DOHH2 (cell line): Measurements from ENCODE around the gene C1QTNF1.

Source experiments
- EZH2phosphoT487 ChIP-seq: fragments of 200-600 bp; sonication (generic); IDR thresholded peaks from 2 replicates; pipeline ENCODE4 v1.6.1; 2017; ENCODE audit warnings: borderline replicate concordance, mild to moderate bottlenecking, antibody characterized with exemption, low read length, moderate library complexity, mixed read lengths
- TF ChIP-seq, protein P1 (sequence below): fragments of 200-600 bp; sonication (generic); IDR thresholded peaks from one replicate; pipeline ENCODE4 v1.5.1; 2014; ENCODE audit warnings: antibody characterized with exemption, mild to moderate bottlenecking, low read depth, low read length; ENCODE audit not compliant: poor library complexity, severe bottlenecking

DNA sequence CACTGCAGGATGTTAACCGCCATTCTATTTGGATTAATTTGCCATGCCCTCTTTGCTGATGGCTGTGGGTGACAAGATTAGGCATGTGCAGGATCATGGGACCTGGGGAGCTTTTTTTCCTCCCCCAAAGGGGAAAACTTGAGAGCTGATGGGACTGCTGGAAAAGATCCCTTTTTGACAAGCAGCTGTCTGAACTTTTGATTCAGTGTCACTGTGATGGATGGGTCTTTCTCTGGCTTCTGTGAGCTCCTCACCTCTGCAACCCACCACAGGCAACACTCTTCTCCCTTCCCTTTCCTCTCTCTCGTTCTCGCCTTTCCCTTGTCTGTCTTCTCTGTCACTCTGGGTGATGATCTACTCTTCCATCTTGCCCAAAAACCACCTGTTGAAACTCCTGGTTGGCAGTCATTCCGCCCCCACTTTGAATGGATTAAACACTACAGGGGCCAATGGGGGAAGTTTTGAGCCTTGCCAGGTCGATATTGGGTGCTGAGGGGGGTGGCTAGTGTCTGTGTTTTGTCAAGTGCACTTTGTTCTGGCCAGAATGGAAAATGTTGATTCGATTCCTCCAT lies 11.3 kb upstream of the C1QTNF1 start:
- TF ChIP-seq, protein P1, sequence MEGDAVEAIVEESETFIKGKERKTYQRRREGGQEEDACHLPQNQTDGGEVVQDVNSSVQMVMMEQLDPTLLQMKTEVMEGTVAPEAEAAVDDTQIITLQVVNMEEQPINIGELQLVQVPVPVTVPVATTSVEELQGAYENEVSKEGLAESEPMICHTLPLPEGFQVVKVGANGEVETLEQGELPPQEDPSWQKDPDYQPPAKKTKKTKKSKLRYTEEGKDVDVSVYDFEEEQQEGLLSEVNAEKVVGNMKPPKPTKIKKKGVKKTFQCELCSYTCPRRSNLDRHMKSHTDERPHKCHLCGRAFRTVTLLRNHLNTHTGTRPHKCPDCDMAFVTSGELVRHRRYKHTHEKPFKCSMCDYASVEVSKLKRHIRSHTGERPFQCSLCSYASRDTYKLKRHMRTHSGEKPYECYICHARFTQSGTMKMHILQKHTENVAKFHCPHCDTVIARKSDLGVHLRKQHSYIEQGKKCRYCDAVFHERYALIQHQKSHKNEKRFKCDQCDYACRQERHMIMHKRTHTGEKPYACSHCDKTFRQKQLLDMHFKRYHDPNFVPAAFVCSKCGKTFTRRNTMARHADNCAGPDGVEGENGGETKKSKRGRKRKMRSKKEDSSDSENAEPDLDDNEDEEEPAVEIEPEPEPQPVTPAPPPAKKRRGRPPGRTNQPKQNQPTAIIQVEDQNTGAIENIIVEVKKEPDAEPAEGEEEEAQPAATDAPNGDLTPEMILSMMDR = no peak
- no peak for TF ChIP-seq EZH2phosphoT487
